ENCODE results near the gene CCDC85C.
"Not testable (repeated sequence)": the region's sequence is repeated elsewhere in the genome, so short reads cannot be mapped to it uniquely, and the experiment has no call there.

Gene CCDC85C

DNA sequence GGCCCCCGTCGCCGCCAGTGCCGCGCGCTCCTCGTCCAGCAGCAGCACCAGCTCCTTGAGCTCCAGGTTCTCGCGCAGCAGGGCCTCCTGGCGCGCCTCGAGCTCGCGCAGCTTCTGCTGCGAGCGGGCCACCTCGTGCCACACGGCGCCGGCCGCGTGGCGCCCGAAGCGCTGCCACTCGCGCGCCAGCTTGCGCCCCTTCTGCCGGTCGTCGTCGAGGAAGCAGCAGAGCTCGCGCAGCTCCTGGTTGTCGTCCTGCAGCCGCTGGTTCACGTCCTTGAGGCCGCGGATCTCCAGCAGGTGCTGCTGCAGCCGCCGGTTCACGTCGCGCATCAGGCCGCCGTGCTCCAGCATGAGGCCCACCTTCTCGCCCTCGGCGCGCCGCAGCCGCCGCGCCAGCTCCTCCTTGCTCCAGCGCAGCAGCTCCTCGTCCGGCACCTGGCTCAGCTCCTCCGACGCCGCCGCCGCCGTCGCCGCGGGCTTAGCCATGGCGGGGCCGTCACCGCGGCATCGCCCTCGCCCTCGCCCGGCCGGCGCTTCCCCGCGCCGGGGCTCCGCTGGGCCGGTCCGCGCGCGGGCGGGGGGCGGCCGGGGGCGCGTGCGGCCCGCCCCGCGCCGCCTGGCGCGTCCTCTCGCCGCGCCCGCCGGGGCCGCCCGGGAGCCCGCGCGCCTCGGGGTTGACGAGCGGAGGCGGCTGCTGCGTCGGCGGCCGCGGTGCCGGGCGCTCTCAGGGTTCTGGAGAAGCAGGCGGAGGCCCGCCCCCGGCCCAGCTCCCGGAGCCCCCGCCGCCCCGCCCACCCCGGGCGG lies at the start of gene CCDC85C:
Gene CCDC85C, minus strand, starts transcription at position 737 of the 807 bp plus-strand sequence. Its CDS starts 248 bp downstream, at position 489.
- peak; percentile 64 for DNase-seq

DNA sequence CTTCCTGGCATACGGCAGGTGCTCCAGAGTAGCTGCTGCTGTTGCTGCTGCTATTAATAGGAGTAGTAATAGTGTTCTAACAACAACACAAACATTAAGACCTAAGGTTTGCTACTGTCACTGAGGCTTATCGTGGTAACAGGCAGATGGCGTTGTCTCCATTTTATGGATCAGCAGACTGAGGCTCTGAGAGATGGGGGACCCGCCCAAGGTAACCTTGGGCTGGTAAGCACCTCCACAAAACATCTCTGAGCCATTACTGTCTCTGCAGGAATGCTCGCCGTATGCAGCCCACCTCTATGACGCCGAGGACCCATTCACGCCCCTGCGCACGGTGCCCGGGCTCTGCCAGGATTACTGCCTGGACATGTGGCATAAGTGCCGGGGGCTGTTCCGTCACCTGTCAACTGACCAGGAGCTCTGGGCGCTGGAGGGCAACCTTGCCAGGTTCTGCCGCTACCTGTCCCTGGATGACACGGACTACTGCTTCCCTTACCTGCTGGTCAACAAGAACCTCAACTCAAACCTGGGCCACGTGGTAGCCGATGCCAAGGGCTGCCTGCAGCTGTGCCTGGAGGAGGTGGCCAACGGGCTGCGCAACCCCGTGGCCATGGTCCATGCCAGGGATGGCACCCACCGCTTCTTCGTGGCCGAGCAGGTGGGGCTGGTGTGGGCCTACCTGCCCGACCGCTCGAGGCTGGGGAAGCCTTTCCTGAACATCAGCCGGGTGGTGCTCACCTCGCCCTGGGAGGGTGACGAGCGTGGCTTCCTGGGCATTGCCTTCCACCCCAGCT lies 48.1 kb upstream of the CCDC85C start:
- DNase-seq, result no peak

DNA sequence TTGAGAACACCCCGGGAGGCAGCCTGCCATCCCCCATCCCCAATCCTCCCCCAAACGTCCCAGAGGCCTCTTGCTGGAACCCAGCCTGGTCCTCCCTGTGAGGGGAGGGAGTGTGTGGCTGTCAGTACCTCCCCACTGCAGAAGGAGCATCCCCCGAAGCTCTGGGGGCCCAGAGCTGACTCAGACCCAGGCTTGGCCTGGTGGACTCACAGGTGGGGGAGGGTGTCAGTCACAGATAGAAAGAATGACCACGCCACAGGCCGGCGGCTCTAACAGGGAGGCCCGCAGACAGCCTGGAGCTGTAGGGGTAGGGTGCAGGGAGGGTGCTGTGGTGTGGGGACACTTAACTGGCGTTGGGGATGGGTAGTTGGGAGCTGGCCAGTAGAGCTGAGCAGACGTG lies 46.2 kb upstream of the CCDC85C start:
- DNase-seq, result no peak

DNA sequence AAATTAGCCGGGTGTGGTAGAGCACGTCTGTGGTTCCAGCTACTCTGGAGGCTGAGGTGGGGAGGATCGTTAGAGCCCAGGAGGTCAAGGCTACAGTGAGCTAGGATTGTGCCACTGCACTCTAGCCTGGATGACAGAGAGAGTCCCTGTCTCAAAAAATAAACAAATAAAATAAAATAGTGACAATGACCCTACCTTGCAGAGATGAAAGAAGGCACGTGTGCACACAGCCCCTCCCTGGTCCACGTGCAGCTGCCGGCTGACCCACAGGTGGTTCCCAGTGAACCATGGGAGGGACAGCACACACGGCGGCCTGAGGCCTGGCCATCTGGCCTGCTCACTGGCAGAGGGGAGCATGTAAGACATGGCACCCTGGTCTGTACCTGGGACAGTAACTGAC lies 45.6 kb upstream of the CCDC85C start:
- DNase-seq, result no peak

DNA sequence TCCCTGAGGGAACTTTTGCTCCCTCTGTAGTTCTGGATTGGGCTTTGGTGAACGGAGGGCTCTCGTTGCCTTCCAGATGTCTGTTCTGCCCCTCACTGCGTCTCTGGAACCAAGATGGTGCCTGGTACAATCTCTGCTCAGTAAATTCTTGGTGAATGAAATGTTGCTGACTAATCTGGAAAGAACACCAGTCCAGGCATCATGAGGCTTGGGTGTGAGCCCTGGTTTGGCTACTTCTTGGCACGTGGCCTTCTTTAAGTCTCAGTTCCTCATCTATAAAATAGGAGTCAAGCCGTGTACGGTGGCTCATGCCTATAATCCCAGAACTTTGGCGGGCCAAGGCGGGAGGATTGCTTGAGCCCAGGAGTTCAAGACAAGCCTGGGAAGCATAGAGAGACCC lies 45.2 kb upstream of the CCDC85C start:
- DNase-seq, result no peak

DNA sequence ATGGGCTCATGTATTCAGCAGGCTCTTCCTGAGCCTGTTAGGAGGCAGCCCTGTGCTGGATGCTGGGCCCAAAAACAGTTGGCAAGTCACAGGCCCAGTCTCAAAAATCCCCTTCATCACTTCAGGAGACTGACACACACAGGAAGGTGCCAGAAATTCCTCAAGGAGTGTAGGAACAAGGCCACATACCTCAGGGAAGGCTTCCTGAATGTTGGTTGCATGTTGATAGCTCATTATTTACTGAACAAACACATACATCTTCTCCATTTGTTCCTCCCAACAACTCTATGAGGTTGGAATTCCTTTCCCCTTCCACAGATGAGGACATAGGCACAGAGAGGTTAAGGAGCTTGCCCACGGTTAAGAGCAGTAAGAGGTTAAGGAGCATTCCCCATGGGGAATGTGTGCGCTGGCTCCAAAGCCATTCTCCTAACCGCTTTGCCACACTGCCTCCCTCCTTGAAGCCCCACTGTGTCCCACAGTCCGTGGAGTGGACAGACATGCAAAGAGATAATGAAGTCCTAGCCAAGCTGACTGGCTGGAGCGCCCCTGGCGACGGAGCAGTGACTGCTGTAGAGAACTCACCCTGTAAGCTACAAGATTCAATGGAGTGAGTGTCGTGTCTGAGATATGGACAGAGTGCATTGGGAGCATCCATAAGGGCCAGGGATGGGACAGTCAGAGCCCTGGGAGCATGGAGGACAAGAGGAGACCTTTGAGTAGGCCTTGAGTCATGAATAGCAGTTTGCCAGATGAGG lies 44.2 kb upstream of the CCDC85C start:
- no peak for DNase-seq

DNA sequence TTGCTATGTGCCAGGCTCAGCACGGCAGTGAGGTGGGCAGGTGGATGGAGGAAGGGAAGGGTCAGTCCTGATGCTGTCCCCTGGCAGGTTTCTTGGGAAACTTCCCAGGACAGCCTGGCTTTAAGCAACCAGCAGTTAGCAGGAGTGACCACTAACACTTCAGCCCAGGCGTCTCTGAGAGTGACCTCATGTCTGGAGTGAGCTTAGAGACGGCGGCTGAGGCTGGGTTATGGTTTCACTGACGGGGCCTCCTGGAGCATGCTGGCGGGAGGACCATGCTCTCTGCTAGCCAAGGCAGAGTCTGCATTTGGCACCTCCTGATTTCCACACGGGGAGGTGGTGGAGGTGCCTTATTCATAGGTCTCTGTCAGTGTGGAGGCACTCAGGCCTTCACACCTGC lies 43.4 kb upstream of the CCDC85C start:
- DNase-seq, result no peak

DNA sequence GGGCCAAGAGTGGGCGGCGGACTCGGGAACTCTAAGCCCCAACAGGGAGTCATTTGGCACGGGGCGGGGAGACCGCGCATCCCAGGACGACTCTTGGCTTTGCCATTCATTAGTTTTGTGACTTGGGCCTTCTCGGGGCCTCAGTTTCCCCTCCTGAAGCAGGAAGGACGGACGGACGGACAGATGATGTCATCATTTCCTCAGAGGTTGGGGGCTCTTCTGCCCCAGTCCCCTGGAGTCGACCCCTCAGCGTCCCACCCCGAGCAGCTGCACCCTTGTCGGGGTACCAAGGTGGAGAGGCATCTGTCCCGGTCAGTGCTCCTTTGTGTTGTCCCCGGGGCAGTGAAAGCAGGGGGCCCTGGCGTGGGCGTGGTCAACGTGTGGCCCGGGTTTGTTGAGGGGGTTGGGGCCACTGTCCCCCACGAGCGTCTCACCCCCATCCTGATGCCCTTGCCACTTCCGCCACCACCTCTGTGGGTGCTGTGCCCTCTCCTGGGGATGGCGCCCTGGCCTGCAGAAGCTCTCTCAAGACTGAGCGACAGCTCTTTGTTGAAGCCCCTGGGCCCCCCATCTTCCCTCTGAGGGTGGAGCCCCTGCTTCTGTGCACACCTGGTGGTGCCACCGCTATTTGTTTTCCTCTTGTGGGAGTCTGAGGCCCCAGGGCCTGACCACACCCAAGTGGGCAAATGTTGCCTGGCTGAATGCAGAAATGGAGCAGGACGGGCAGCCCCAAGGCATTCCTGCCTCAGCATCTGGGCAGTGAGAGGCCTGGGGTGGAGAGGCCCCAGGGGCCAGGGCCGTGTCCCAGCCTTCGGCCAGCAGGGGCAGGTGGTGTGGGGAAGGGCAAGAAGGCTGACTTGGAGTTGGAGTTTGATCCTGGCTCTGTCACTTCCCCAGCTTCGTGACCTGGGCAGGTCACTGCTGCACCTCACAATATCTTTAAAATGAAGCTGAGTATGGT lies 41.8 kb upstream of the CCDC85C start:
- DNase-seq, result no peak

DNA sequence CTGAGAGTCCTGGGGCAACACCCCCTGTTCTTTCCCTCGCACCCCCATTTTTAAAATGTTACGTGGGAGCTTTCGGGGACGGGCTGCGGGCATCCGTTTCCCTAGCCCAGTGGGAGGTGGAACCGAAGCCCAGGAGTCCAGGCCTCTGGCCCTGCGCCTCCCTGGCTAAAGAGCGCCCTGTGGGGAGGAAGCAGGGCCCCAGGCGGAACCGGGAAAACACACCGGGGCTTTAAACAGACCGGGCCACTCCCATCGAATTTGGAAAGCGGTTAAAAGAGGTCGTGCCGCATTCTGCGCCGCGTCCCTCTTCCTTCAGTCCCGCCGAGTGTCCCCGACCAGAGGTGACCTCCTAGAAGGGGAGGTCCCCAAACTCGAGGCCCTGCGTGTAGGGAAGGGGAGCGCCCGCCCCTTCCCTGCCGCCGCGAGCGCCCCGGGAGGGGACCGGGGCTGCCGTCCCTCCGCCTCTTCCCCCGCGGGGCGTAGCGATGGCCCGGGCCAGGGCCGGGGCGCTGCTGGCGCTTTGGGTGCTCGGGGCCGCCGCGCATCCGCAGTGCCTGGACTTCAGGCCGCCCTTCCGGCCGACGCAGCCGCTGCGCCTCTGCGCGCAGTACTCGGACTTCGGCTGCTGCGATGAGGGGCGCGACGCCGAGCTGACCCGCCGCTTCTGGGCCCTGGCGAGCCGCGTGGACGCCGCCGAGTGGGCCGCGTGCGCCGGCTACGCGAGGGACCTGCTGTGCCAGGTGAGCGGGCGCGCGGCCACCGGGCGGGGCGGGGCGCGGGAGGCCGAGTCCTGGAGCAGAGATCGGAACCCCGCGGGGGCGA lies 40.9 kb upstream of the CCDC85C start, which contains the start of gene HHIPL1:
Gene HHIPL1, plus strand, starts transcription at position 407 of the 822 bp plus-strand sequence. Its CDS starts 79 bp downstream, at position 486.
- no peak for DNase-seq

DNA sequence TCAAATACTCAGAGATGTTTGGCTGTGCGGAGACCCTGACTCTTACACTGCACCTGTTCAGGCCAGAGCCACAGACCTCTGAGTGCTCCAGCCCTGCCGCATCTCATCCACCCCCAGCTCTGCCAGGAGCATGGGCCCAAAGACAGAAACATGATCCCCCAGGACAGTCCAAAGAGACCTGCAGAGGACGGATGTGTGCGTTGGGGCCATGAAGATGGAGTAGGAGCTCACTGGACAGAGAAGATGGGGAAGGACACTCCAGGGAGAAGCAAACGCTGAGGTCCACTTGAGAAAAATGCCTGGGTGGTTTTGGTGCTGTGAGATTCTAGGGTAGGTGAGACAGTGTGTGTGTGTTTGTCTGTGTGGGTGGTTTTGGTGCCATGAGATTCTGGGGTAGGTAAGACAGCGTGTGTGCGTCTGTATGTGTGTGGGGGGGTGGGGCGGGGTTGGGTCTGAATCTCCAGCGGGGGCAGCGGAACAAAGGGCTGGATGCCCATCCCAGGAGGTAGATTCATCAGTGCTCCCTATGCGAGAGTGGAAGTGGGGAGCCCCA lies 40.1 kb upstream of the CCDC85C start:
- DNase-seq, result no peak

DNA sequence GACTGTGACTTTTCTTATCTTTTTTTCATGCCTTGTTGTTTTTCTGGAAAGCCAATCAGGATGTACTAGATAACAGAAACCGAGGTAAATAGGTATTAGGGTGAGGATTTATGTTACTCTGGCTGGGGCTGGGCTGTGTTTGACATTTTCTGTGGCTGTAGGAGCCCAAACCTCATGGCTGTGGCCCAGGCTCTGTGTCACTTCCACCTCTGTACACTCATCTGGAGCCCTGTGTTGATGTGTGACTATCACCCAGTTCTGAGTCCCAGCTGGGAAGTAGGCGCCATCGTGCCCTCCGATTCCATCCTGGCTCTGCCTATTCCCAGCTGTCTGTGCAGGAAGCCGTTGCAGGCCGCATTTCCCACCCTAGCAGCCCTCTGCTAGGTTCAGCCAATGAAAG lies 39.3 kb upstream of the CCDC85C start:
- DNase-seq, result no peak

DNA sequence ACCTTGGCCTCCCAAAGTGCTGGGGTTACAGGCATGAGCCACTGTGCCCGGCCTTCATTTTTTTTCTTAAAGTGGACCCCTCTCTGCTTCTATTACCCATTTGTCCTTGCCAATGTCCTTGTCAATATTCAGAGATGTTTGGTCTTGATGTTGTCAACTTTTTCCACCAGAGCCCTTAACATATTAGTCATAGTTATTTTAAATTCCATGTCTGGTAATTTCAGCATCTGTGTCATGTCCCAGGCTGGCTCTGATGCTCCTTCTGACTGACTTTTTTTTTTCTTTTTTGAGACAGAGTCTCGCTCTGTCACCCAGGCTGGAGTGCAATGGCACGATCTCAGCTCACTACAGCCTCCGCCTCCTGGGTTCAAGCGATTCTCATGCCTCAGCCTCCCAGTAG lies 38.8 kb upstream of the CCDC85C start:
- DNase-seq, result not testable (repeated sequence)

DNA sequence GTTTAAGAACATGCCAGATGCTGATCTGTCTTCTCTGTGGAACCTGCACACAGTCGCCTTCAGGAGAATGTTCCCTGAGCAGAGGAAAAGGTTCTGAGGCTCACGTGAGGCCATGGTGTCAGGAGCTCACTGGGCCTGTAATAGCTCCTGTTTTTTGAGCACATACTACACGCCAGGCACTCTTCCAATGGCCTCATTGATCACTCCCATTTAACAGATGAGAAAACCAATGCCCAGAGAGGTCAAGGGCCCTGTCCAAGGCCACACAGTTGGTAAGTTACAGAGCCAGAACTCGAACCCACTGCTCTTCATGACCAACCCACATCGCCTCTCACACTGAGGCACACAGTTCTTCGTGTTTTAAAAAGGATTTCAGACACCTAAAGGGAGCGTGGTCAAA lies 33.6 kb upstream of the CCDC85C start:
- no peak for DNase-seq

DNA sequence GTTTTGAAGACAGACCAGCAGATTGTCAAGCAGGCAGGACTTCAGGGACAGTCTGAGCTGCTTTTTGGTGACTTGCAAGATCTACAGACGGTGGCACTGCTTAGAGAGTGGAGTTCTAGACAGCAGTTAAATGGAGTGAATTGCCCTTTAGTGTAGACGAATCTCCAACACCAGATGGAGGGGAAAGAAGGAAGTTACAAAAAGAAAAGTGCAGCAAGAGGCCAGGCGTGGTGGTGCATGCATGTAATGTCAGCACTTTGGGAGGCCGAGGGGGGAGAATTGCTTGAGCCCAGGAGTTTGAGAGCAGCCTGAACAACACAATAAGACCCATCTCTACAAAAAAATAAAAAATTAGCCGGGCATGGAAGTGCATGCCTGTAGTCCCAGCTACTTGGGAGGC lies 32.5 kb upstream of the CCDC85C start:
- no peak for DNase-seq

DNA sequence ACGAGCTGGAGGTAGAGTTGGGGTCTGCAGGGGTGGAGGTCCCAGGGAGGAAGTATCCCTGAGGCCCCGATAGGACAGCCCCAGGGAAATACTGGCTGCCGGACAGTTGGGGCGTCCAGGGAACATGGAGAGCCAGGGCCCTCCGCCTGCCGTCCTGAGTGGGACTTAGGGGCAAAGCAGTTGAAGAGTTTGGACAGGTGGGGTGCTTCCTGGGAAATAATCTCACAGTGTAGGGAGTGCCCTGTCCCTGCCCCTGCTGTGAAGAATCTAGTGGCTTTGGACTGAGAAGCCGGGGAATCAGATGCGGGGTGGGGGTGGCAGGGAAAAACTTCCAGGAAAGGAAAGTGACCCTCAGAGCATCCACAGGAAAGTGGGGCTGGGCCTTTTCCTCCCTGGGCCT lies 31.1 kb upstream of the CCDC85C start:
- DNase-seq, result no peak

DNA sequence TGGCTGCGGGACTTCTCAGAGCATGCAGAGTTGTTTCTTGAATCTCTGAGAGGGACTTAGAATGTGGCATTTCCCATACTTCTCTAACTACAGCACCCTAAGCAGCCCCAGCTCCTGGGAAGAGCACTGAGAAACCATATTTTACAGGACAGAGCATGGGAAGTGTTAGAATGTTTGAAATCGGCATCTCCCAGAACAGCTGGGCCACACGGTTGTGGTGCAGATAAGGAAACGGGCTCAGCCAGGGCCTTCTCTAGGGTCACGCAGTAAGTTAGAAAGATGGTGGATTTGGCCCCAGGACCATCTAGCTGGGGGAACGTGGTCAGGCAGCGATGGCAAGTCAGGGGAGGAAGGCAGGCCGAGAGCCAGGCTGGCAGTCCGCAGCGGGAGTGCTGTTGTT lies 30.4 kb upstream of the CCDC85C start:
- DNase-seq, result no peak

DNA sequence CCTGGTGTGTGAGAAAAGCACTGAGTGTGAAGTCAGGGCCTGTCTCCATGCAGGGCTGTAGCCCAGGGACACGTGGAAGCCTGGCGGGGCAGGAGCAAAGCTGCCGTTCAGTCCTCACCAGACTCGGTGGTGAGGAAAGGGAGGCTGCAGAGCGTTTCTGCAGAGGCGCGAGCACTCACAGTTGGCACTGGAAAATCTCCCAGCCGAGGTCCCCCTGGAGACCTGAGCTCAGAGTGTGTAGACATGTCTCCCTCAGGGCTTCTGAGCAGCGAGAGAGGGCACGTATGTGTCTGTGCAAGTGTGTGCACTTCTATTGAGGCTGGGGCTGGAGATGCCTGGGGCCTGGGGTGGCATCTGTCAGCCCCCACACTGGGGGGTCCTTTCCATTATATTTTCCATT lies 29.9 kb upstream of the CCDC85C start:
- no peak for DNase-seq

DNA sequence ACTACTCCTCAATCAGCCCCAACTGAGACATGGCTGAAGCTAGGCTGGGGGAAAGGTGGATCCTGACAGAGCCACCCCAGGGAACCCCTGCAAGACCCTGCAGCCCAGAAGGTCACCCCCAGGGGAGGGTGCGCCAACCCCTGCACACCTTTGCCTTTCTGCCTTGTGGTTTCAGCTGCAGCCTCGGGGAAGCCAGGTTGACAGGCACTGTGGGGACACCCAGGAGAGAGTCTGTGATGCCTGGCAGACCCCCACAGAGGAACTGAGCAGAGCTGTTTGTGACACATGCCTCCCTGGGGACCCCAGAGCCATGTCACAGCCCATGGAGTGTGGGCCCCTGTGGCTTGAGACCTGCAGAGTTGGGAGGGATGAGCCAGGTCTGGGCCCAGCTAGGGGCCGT lies 29.1 kb upstream of the CCDC85C start:
- DNase-seq, result no peak

DNA sequence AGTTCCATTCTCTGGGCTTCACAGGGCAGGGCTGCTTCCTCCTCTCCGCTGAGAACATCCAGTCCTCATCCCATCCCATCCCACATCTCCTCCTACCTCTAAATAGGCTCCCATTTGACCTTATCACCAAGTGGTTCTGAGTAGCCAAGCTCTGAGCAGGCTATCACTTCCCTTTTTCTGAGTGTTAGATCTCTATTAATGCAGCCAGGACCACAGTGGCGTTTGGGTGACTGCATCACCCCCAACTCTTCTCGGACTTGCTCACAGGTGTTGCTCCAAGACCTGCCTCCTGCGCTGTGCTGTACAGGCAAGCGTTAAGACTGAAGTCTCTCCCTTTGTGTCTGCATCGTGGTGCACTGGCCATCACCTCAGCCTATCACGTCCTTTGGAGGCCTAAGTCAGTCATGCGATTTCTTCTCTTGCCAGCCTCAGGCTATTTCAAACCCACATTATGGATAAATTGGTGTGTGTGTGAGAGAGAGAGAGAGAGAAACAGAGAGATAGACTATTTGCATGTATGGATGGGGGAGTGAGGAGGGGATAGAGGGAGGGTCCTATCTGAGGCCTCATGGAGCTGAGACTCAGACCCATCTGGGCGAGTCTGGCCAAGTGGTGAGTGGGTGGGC lies 28.5 kb upstream of the CCDC85C start:
- no peak for DNase-seq

DNA sequence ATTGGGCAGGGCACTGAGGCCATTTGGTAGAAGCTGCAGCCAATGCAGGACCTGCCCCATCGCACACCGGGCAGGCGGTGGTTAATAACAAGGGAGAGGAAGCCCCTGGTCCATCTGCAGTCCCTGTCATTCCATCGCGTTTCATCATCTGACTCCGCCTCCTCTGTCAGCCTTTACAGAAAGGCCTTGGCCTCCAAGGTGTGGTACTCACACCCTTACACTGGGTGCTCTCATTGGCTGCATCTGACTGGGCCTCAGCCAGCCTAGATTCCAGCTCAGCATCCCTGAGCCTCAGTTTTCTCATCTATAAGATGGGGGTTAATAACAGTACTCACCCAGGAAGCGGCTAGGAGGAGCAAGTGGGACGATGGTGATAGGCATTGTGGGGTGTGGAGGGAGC lies 26.2 kb upstream of the CCDC85C start:
- DNase-seq, result no peak
